Endothelial cell of umbilical vein (primary cell): ENCODE results near the gene MBD5. TPM values are rescaled to one million over a fixed set of nuclear protein-coding genes. Genes with fewer than 3 reads are reported as not detected.

Source experiments
- BruUV-seq: library from RNA; stranded (reverse); fragments of 400-500 nt; replicated peaks from 2 replicates; lab custom pipeline; 2021; lab: Mats Ljungman, UMichigan
- CTCF ChIA-PET: fragments of 300-600, 350-600 bp; sonication (Branson Sonifier 250); formaldehyde crosslinking; loops from one replicate; lab custom pipeline; 2021; ENCODE audit warnings: antibody characterized with exemption, inconsistent platforms; lab: Charles Lee
- POLR2A ChIA-PET: fragments of 300-600, 350-600 bp; sonication (Branson Sonifier 250); formaldehyde crosslinking; loops from one replicate; lab custom pipeline; 2021; ENCODE audit warnings: antibody characterized with exemption, inconsistent platforms; lab: Charles Lee
- DNase-seq: peaks from one replicate; pipeline ENCODE4 v3.0.0-alpha.2; 2011; ENCODE audit warnings: low read depth, low spot score
- FAIRE-seq: peaks from 2 replicates; lab custom pipeline; 2011; peaks lifted over from hg19 to GRCh38; lab: Jason Lieb, UNC
- H2AFZ ChIP-seq: 2 replicates; pipeline ENCODE4 v1.6.0; 2012; ENCODE audit warnings: low read depth, low read length, control low read depth, inconsistent platforms
- H3K27ac ChIP-seq: 2 replicates; pipeline ENCODE4 v1.5.1; 2011; ENCODE audit warnings: low read depth, mild to moderate bottlenecking, control low read depth, low read length, moderate library complexity; ENCODE audit not compliant: insufficient read depth
- H3K27me3 ChIP-seq, 2 experiments: 2 replicates each; pipeline versions ENCODE4 v1.6.0 to v1.6.1; 2011; ENCODE audit warnings: low read length in 2 of 2, mixed read lengths in 1 of 2; ENCODE audit not compliant: control insufficient read depth in 2 of 2, insufficient read depth in 2 of 2
- H3K36me3 ChIP-seq, 2 experiments: 2 replicates in 1 of 2; 3 replicates in 1 of 2; pipeline ENCODE4 v1.5.1; 2011; ENCODE audit warnings: low read length in 2 of 2, mild to moderate bottlenecking in 1 of 2, moderate library complexity in 1 of 2; ENCODE audit not compliant: control insufficient read depth in 2 of 2, insufficient read depth in 2 of 2; ENCODE audit errors: extremely low read depth in 1 of 2
- H3K4me1 ChIP-seq: 3 replicates; pipeline ENCODE4 v1.5.1; 2011; ENCODE audit warnings: mild to moderate bottlenecking, low read length; ENCODE audit not compliant: control insufficient read depth, insufficient read depth; ENCODE audit errors: extremely low read depth
- H3K4me2 ChIP-seq: 2 replicates; pipeline ENCODE4 v1.6.1; 2011; ENCODE audit warnings: low read length, control low read depth, mixed read lengths; ENCODE audit not compliant: insufficient read depth
- H3K4me3 ChIP-seq, 3 experiments: fragments of 200-600 bp in 1 of 3; sonication (generic), shearing (Covaris generic) in 1 of 3; replicated peaks in 1 of 3; 2 replicates each; pipeline ENCODE4 v1.5.1; 2011 to 2016; ENCODE audit warnings: control low read depth in 3 of 3, low read length in 3 of 3, mild to moderate bottlenecking in 2 of 3, inconsistent platforms in 1 of 3, low read depth in 1 of 3, moderate library complexity in 1 of 3; ENCODE audit not compliant: insufficient read depth in 1 of 3
- H3K79me2 ChIP-seq: 2 replicates; pipeline ENCODE4 v1.6.0; 2012; ENCODE audit warnings: low read length, inconsistent platforms; ENCODE audit not compliant: control insufficient read depth, insufficient read depth
- H3K9ac ChIP-seq: replicated peaks from 2 replicates; pipeline ENCODE3; 2011; ENCODE audit warnings: low read length, control low read depth; ENCODE audit not compliant: insufficient read depth; ENCODE audit errors: extremely low read depth
- H3K9me1 ChIP-seq: replicated peaks from 3 replicates; pipeline ENCODE4 v1.6.0; 2011; ENCODE audit warnings: mild to moderate bottlenecking, low read length; ENCODE audit not compliant: control insufficient read depth, insufficient read depth; ENCODE audit errors: extremely low read depth
- H3K9me3 ChIP-seq: replicated peaks from 2 replicates; pipeline ENCODE4 v1.5.1; 2012; ENCODE audit warnings: low read length, inconsistent platforms; ENCODE audit not compliant: control insufficient read depth, insufficient read depth
- H4K20me1 ChIP-seq: replicated peaks from 2 replicates; pipeline ENCODE3; 2011; ENCODE audit warnings: mild to moderate bottlenecking, low read length; ENCODE audit not compliant: control insufficient read depth, insufficient read depth; ENCODE audit errors: extremely low read depth
- EZH2 ChIP-seq: IDR thresholded peaks from 2 replicates; pipeline ENCODE4 v1.6.1; 2012; ENCODE audit warnings: borderline replicate concordance, low read depth, mild to moderate bottlenecking, moderate library complexity, low read length, inconsistent platforms; ENCODE audit not compliant: severe bottlenecking
- FOS ChIP-seq: IDR thresholded peaks from 2 replicates; pipeline ENCODE4 v1.6.1; 2011; ENCODE audit warnings: mild to moderate bottlenecking, low read length, moderate library complexity, borderline replicate concordance; ENCODE audit not compliant: insufficient read depth
- GATA2 ChIP-seq: IDR thresholded peaks from 2 replicates; pipeline ENCODE4 v1.7.0; 2011; ENCODE audit warnings: low read depth, mild to moderate bottlenecking, moderate library complexity, mixed read lengths, low read length; ENCODE audit not compliant: insufficient read length, insufficient read depth
- JUN ChIP-seq: IDR thresholded peaks from 2 replicates; pipeline ENCODE4 v1.6.1; 2011; ENCODE audit warnings: borderline replicate concordance, low read depth; ENCODE audit not compliant: insufficient read length, insufficient read depth
- MYC ChIP-seq: IDR thresholded peaks from one replicate; pipeline ENCODE4 v1.6.1; 2011; ENCODE audit warnings: mild to moderate bottlenecking, low read depth, low read length
- POLR2A ChIP-seq: IDR thresholded peaks from 2 replicates; pipeline ENCODE4 v1.6.1; 2012; ENCODE audit warnings: low read depth, mild to moderate bottlenecking, control low read depth, low read length
- POLR2AphosphoS5 ChIP-seq: IDR thresholded peaks from 2 replicates; pipeline ENCODE4 v1.6.1; 2012; ENCODE audit warnings: low read depth, mild to moderate bottlenecking, control low read depth, low read length, moderate library complexity; ENCODE audit not compliant: insufficient read depth
- dilution Hi-C: fragments of 300-500 bp; cut with MboI; formaldehyde crosslinking; loops from one replicate; pipeline ENCODE4 v1.15.0; 2019; ENCODE audit warnings: low sequenced_read_pairs; ENCODE audit not compliant: extremely low pct_ligation_motif_present
- intact Hi-C: fragments of 100-400 bp; cut with micrococcal nuclease; formaldehyde crosslinking; loops from one replicate; pipeline ENCODE4 v1.10.0; 2022
- polyA plus RNA-seq, 4 experiments: library from polyadenylated mRNA; depleted of rRNA in 3 of 4; stranded (reverse) in 3 of 4; unstranded in 1 of 4; fragments of >200 nt; gene quantifications; 2 replicates each; pipeline versions ENCODE4 v1.2.1 to v1.2.3, GENCODE V29; 2011 to 2012; ENCODE audit warnings: missing spikeins in 1 of 4
- total RNA-seq: library from RNA; stranded (reverse); gene quantifications from 2 replicates; pipeline ENCODE4 v1.2.3, GENCODE V29; 2021
- TF ChIP-seq, protein P1 (sequence below), 2 donors: IDR thresholded peaks; 1 replicate in 1 of 2; 2 replicates in 1 of 2; pipeline ENCODE4 v1.5.1; 2011; ENCODE audit warnings: low read length in 2 of 2, mild to moderate bottlenecking in 2 of 2, moderate library complexity in 2 of 2, control low read depth in 1 of 2, inconsistent platforms in 1 of 2, low read depth in 1 of 2; ENCODE audit not compliant: insufficient read depth in 1 of 2; ENCODE audit errors: extremely low read depth in 1 of 2
- TF ChIP-seq, protein P2 (sequence below): IDR thresholded peaks from 2 replicates; pipeline ENCODE4 v1.6.1; 2011; ENCODE audit not compliant: insufficient read depth, insufficient read length

Gene MBD5
- total and polyA plus RNA-seq, 2 donors (not counting 3 experiments of a cell fraction or from before 2014, with no cell fraction given): 11.3 to 37.0 TPM

DNA sequence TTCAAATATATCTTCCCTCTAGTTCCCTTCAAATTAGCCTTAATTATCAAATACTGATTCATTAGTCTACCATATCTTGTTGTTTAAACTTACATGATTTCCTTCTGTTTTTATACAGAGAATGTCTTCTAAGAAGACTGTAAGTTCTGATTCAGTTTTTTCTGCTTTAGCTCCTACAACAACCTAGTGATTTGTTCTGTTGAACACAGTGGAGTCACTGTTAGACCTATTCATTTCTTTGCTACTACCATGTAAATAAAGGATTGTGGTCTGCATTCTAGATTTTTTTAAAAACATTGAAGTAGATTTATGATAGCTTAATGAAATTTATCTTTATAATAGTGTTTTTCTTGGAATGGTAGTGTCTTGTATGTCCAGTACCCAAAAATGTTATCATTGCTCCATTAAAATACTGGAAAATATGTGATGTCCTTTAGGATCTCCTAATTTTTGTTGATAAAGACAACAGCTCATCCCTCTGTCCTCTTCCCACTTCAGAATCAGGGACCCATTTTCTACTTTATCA, 146.4 kb downstream of the MBD5 start:
- no peak overlapping the region for H3K27ac ChIP-seq
- H3K9me3 ChIP-seq: no peaks in the 10 kb centered on the region
- no peak overlapping the region for H3K9ac ChIP-seq
- H3K4me2 ChIP-seq: no peak overlapping the region
- no peak for FAIRE-seq
- H3K4me1 ChIP-seq: no peaks in the 10 kb centered on the region
- H3K36me3 ChIP-seq: no peaks in the 10 kb centered on the region
- intact Hi-C loops (no loop called here), dilution Hi-C loops (no loop called here)
- no peaks in the 10 kb centered on the region for H3K9me1 ChIP-seq
- TF ChIP-seq MYC (no peak), GATA2 (no peak), POLR2A (no peak), JUN (no peak), EZH2 (no peak), FOS (no peak), POLR2AphosphoS5 (no peak)
- TF ChIP-seq, protein P1, sequence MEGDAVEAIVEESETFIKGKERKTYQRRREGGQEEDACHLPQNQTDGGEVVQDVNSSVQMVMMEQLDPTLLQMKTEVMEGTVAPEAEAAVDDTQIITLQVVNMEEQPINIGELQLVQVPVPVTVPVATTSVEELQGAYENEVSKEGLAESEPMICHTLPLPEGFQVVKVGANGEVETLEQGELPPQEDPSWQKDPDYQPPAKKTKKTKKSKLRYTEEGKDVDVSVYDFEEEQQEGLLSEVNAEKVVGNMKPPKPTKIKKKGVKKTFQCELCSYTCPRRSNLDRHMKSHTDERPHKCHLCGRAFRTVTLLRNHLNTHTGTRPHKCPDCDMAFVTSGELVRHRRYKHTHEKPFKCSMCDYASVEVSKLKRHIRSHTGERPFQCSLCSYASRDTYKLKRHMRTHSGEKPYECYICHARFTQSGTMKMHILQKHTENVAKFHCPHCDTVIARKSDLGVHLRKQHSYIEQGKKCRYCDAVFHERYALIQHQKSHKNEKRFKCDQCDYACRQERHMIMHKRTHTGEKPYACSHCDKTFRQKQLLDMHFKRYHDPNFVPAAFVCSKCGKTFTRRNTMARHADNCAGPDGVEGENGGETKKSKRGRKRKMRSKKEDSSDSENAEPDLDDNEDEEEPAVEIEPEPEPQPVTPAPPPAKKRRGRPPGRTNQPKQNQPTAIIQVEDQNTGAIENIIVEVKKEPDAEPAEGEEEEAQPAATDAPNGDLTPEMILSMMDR (IDR thresholded peaks at IDR 0.05; ENCODE audit: extremely low read depth in 1 of 2, insufficient read depth in 1 of 2, low read depth in 1 of 2, low read length in 2 of 2): no peak
- TF ChIP-seq, protein P2, sequence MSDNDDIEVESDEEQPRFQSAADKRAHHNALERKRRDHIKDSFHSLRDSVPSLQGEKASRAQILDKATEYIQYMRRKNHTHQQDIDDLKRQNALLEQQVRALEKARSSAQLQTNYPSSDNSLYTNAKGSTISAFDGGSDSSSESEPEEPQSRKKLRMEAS: no peak
- no peaks in the 10 kb centered on the region for H4K20me1 ChIP-seq
- ChIA-PET POLR2A (no interaction called here), CTCF (no interaction called here)
- DNase-seq: no peak
- no peaks in the 10 kb centered on the region for H3K27me3 ChIP-seq
- no peaks in the 10 kb centered on the region for H3K79me2 ChIP-seq
- BruUV-seq: no TSS peak
- no peak overlapping the region for H2AFZ ChIP-seq
- H3K4me3 ChIP-seq: no peak overlapping the region
